OCI-LY3 (cell line): ENCODE measurements around the gene SLC27A1.
"Not testable (repeated sequence)": the region's sequence is repeated elsewhere in the genome, so short reads cannot be mapped to it uniquely, and the experiment has no call there.

Experiments used
- H2AFZ ChIP-seq: fragments of 200-600, 300-600 bp; shearing (Covaris generic); 2 replicates; pipeline ENCODE4 v1.6.0; 2014; ENCODE audit warnings: antibody characterized with exemption, low read depth, low read length
- H3K27ac ChIP-seq: fragments of 200-600, 300-600 bp; sonication (generic); 2 replicates; pipeline ENCODE4 v1.5.1; 2014; ENCODE audit warnings: mild to moderate bottlenecking, low read length, moderate library complexity, mixed read lengths
- H3K27me3 ChIP-seq: fragments of 200-600, 300-600 bp; sonication (generic); 2 replicates; pipeline ENCODE4 v1.6.1; 2014; ENCODE audit warnings: low read depth, low read length, mixed read lengths
- H3K36me3 ChIP-seq: fragments of 200-600, 300-600 bp; sonication (generic); replicated peaks from 2 replicates; pipeline ENCODE3; 2014; ENCODE audit warnings: low read depth, low read length, mixed read lengths
- H3K4me1 ChIP-seq: fragments of 300-600, 200-600 bp; sonication (generic); 2 replicates; pipeline ENCODE4 v1.6.1; 2014; ENCODE audit warnings: low read length, mixed read lengths
- H3K4me2 ChIP-seq: fragments of 200-600, 300-600 bp; sonication (generic); 2 replicates; pipeline ENCODE4 v1.6.1; 2014; ENCODE audit warnings: low read length, mixed read lengths
- H3K4me3 ChIP-seq: fragments of 300-600, 200-600 bp; sonication (generic); 2 replicates; pipeline ENCODE4 v1.5.1; 2014; ENCODE audit warnings: antibody characterized with exemption, mild to moderate bottlenecking, low read length, moderate library complexity
- H3K79me2 ChIP-seq: fragments of 300-600, 200-600 bp; shearing (Covaris generic); 2 replicates; pipeline ENCODE4 v1.6.1; 2014; ENCODE audit warnings: mild to moderate bottlenecking, low read length, mixed read lengths
- H3K9ac ChIP-seq: fragments of 300-600, 200-600 bp; shearing (Covaris generic); 2 replicates; pipeline ENCODE4 v1.6.0; 2014; ENCODE audit warnings: mild to moderate bottlenecking, low read length, moderate library complexity
- H3K9me3 ChIP-seq: fragments of 200-600, 300-600 bp; shearing (Covaris generic); 2 replicates; pipeline ENCODE4 v1.6.1; 2014; ENCODE audit warnings: low read length, mixed read lengths; ENCODE audit not compliant: insufficient read depth
- H4K20me1 ChIP-seq: fragments of 200-600, 300-600 bp; sonication (generic); 2 replicates; pipeline ENCODE4 v1.6.1; 2016; ENCODE audit warnings: low read length, mixed read lengths; ENCODE audit not compliant: insufficient read depth
- CTCF ChIP-seq: fragments of 200-600, 300-600 bp; sonication (generic); IDR thresholded peaks from 2 replicates; pipeline ENCODE4 v1.5.1; 2014; ENCODE audit warnings: antibody characterized with exemption, low read length, low read depth
- EZH2phosphoT487 ChIP-seq: fragments of 200-600 bp; shearing (Covaris generic); IDR thresholded peaks from 2 replicates; pipeline ENCODE4 v1.6.1; 2018; ENCODE audit warnings: antibody characterized with exemption, mixed run types, low read depth

Gene SLC27A1

DNA sequence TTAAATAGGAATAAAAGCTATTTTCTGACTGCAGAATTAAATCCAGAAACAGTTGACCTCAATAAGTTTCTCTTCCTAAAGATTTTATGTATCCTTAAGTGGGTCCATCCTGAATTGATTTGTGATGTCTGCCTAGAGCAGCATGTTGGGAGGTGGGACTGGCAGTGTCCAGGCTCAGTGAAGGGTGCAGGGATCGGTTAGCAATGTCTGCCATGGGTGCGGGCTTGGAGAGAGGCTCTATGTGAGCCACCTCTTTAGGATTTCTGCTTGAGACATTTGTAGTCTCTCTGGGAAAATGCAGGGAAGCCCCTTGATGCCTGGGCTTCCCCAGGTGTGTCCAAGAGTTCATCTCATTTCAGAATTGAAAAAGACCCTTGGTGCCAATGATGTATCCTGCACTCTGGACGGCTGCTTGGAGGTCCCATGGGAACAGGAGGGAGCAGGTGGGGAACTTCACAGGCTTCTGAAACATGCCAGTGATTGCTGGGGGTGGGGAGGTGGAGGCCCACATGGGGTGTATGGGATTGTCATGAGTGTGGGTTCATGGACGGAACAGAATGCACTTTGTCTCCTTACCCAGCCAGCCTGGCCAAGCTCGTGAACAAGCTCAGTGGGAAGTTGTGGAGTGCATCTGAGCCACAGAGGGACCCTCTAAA lies 78.9 kb downstream of the SLC27A1 start:
- peaks cover 26% of the 10 kb centered on the region for H3K79me2 ChIP-seq
- H3K9me3 ChIP-seq, result no peaks in the 10 kb centered on the region
- H3K9ac ChIP-seq, result no peak overlapping the region
- no peak for TF ChIP-seq CTCF
- no peak for TF ChIP-seq EZH2phosphoT487
- H3K27ac ChIP-seq, result peak overlapping the region; percentile 4; the same call in 1 of the 2 replicates
- no peak overlapping the region for H3K4me3 ChIP-seq
- no peaks in the 10 kb centered on the region for H3K4me1 ChIP-seq
- no peak overlapping the region for H2AFZ ChIP-seq
- H3K27me3 ChIP-seq, result no peaks in the 10 kb centered on the region
- H3K4me2 ChIP-seq, result no peak overlapping the region
- H4K20me1 ChIP-seq, result peaks cover 45% of the 10 kb centered on the region
- H3K36me3 ChIP-seq, result peaks cover 60% of the 10 kb centered on the region

GRCh38 chr19:17550076-17550667 lies 79.8 kb downstream of the SLC27A1 start:
- Histone ChIP-seq H2AFZ (no peak overlapping the region), H4K20me1 (peaks cover 38% of the 10 kb centered on the region), H3K4me3 (no peak overlapping the region), H3K4me2 (no peak overlapping the region), H3K9ac (no peak overlapping the region), H3K4me1 (peaks cover 4% of the 10 kb centered on the region; the same call in 1 of the 2 replicates), H3K9me3 (no peaks in the 10 kb centered on the region), H3K79me2 (peaks cover 19% of the 10 kb centered on the region), H3K36me3 (peaks cover 53% of the 10 kb centered on the region), H3K27me3 (no peaks in the 10 kb centered on the region), H3K27ac (no peak overlapping the region)
- TF ChIP-seq CTCF (no peak), EZH2phosphoT487 (no peak)

GRCh38 chr19:17552735-17553134 lies 82.4 kb downstream of the SLC27A1 start:
- not testable (repeated sequence) for H3K9ac ChIP-seq, H3K27me3 ChIP-seq, H3K9me3 ChIP-seq, H3K27ac ChIP-seq, H2AFZ ChIP-seq, H3K4me3 ChIP-seq, H3K4me2 ChIP-seq
- Histone ChIP-seq H3K36me3 (peaks cover 55% of the 10 kb centered on the region), H4K20me1 (peaks cover 30% of the 10 kb centered on the region), H3K79me2 (peaks cover 32% of the 10 kb centered on the region), H3K4me1 (peaks cover 11% of the 10 kb centered on the region)

DNA sequence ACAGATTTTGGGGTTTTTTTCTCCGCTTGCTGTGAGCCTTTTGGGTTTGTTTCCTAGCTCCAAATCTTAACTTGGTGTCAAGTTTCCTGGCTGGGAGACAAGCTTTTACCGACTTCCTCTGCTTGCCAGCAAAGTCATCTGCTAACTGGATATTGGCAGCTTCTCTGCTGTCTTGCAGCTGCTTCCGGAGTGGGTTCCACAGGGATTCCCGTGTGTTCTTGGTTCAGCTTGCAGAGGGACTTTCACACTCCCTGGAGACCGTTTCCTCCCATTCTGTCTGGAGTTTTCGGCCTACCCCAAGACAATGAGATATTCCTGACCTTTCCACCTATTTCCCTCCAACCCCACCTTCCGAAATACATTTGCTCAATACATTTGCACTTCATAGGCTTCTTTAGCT lies 82.9 kb downstream of the SLC27A1 start:
- Histone ChIP-seq H3K79me2 (peaks cover 27% of the 10 kb centered on the region), H3K4me1 (peaks cover 11% of the 10 kb centered on the region), H3K9ac (no peak overlapping the region), H3K4me3 (no peak overlapping the region), H4K20me1 (peaks cover 26% of the 10 kb centered on the region), H3K36me3 (peaks cover 50% of the 10 kb centered on the region), H3K9me3 (no peaks in the 10 kb centered on the region), H3K27ac (peak overlapping the region; percentile 33; the same call in 1 of the 2 replicates), H2AFZ (no peak overlapping the region), H3K27me3 (no peaks in the 10 kb centered on the region), H3K4me2 (no peak overlapping the region)
- TF ChIP-seq CTCF, result no peak
- no peak for TF ChIP-seq EZH2phosphoT487
